Glomerular visceral epithelial cell (primary cell): ENCODE measurements around the gene RAD9B.

Source experiments
- DNase-seq: peaks from one replicate; pipeline ENCODE4 v3.0.0-alpha.2; 2016; ENCODE audit errors: extremely low spot score

RAD9B gene

GRCh38 chr12:110528277-110528839 lies 26.2 kb downstream of the RAD9B start:
- DNase-seq, result no peak

GRCh38 chr12:110530511-110530910 lies 28.4 kb downstream of the RAD9B start:
- DNase-seq, result no peak

- peak; percentile 48 for DNase-seq
These were observed 29.7 kb downstream of the RAD9B start for GRCh38 chr12:110531741-110532333.

- no peak for DNase-seq
These were observed 30.5 kb downstream of the RAD9B start for GRCh38 chr12:110532644-110533043.

- no peak for DNase-seq
These were observed 31.5 kb downstream of the RAD9B start for GRCh38 chr12:110533607-110534006.

- no peak for DNase-seq
These were observed 32.7 kb downstream of the RAD9B start for GRCh38 chr12:110534811-110535210.

GRCh38 chr12:110536834-110537604 lies 34.9 kb downstream of the RAD9B start:
- DNase-seq, result no peak

- peak; percentile 94 for DNase-seq
These were observed 35.7 kb downstream of the RAD9B start for GRCh38 chr12:110537605-110538409.

- no peak for DNase-seq
These were observed 36.9 kb downstream of the RAD9B start for GRCh38 chr12:110538869-110539622.

GRCh38 chr12:110540048-110540447 lies 37.9 kb downstream of the RAD9B start:
- no peak for DNase-seq

- DNase-seq, result peak; percentile 89
These were observed 41.3 kb downstream of the RAD9B start for GRCh38 chr12:110543252-110543959.

GRCh38 chr12:110543965-110544364 lies 41.8 kb downstream of the RAD9B start:
- DNase-seq, result no peak

- DNase-seq, result peak; percentile 81
These were observed 43.1 kb downstream of the RAD9B start for GRCh38 chr12:110545259-110545658.

- no peak for DNase-seq
These were observed 43.7 kb downstream of the RAD9B start for GRCh38 chr12:110545812-110546211.

- DNase-seq, result peak; percentile 80
These were observed 44.2 kb downstream of the RAD9B start for GRCh38 chr12:110546339-110546738.

GRCh38 chr12:110547090-110547489 lies 45.0 kb downstream of the RAD9B start:
- no peak for DNase-seq

GRCh38 chr12:110548678-110549077 lies 46.5 kb downstream of the RAD9B start:
- no peak for DNase-seq

GRCh38 chr12:110549716-110550115 lies 47.6 kb downstream of the RAD9B start:
- DNase-seq, result no peak

GRCh38 chr12:110550981-110551380 lies 48.9 kb downstream of the RAD9B start:
- no peak for DNase-seq
